HepG2 (cell line): Measurements from ENCODE around the gene TANGO6. TPM values are rescaled to one million over a fixed set of nuclear protein-coding genes. Genes with fewer than 3 reads are reported as not detected.

ENCODE experiments used
- ATAC-seq: fragments of 200-7000 bp; cut with Tn5 transposase; 3 replicates; pipeline ENCODE4 v1.9.1; 2020; ENCODE audit warnings: mild to moderate bottlenecking, moderate library complexity
- BruUV-seq: library from RNA; stranded (reverse); fragments of 400-500 nt; replicated peaks from 2 replicates; lab custom pipeline; 2021; lab: Mats Ljungman, UMichigan
- CTCF ChIA-PET: fragments of 300-600 bp; formaldehyde crosslinking; extraction: SDS; loops from one replicate; lab custom pipeline; 2021; ENCODE audit warnings: low total read pairs, inconsistent platforms, low intra/inter-chr PET ratio; lab: Yijun Ruan, JAX
- POLR2A ChIA-PET: fragments of 350-600 bp; sonication (Branson Sonifier 250); formaldehyde crosslinking; loops from one replicate; lab custom pipeline; 2020; ENCODE audit warnings: antibody characterized with exemption, inconsistent platforms; lab: Yijun Ruan, JAX
- DNase-seq: peaks from one replicate; pipeline ENCODE4 v3.0.0-alpha.2; 2015; ENCODE audit warnings: low spot score
- FAIRE-seq: peaks from 3 replicates; lab custom pipeline; 2011; peaks lifted over from hg19 to GRCh38; lab: Jason Lieb, UNC
- H2AFZ ChIP-seq: one replicate; pipeline ENCODE4 v1.6.1; 2011; ENCODE audit warnings: low read length, inconsistent platforms
- H3K27ac ChIP-seq: fragments of 300-600 bp; 3 replicates; pipeline ENCODE4 v1.8.0; 2011; ENCODE audit warnings: mixed run types, mild to moderate bottlenecking, mixed read lengths, low read length, inconsistent platforms; ENCODE audit not compliant: insufficient read depth; ENCODE audit errors: extremely low read length
- H3K27me3 ChIP-seq, 2 experiments: fragments of 200-600 bp in 1 of 2; 2 replicates in 1 of 2; 3 replicates in 1 of 2; pipeline versions ENCODE4 v1.6.0 to v1.8.0; 2011; ENCODE audit warnings: low read length in 2 of 2, mild to moderate bottlenecking in 2 of 2, moderate library complexity in 2 of 2, inconsistent platforms in 1 of 2; ENCODE audit not compliant: insufficient read depth in 2 of 2, control insufficient read depth in 1 of 2
- H3K36me3 ChIP-seq, 2 experiments: fragments of 200-600 bp in 1 of 2; replicated peaks in 1 of 2; 2 replicates in 1 of 2; 3 replicates in 1 of 2; pipeline versions ENCODE4 v1.5.1 to v1.8.0; 2011; ENCODE audit warnings: low read length in 2 of 2, inconsistent platforms in 1 of 2; ENCODE audit not compliant: insufficient read depth in 2 of 2, control insufficient read depth in 1 of 2
- H3K4me1 ChIP-seq: 2 replicates; pipeline ENCODE4 v1.5.1; 2012; ENCODE audit warnings: low read length, inconsistent platforms; ENCODE audit not compliant: insufficient read depth
- H3K4me2 ChIP-seq: 2 replicates; pipeline ENCODE4 v1.6.0; 2011; ENCODE audit warnings: low read depth, low read length, inconsistent platforms
- H3K4me3 ChIP-seq, 3 experiments: fragments of 200-600 bp in 1 of 3; sonication (generic), shearing (Covaris generic) in 1 of 3; replicated peaks in 1 of 3; 2 replicates each; pipeline ENCODE4 v1.5.1; 2011 to 2016; ENCODE audit warnings: low read length in 3 of 3, inconsistent platforms in 2 of 3, low read depth in 2 of 3, mild to moderate bottlenecking in 2 of 3, control low read depth in 1 of 3, mixed read lengths in 1 of 3; ENCODE audit not compliant: insufficient read depth in 1 of 3
- H3K79me2 ChIP-seq: one replicate; pipeline ENCODE4 v1.6.1; 2011; ENCODE audit warnings: low read length, inconsistent platforms; ENCODE audit not compliant: insufficient read depth
- H3K9ac ChIP-seq: 2 replicates; pipeline ENCODE4 v1.6.0; 2011; ENCODE audit warnings: mild to moderate bottlenecking, low read depth, low read length, inconsistent platforms; ENCODE audit not compliant: insufficient read depth
- H3K9me3 ChIP-seq: 2 replicates; pipeline ENCODE4 v1.5.1; 2012; ENCODE audit warnings: mild to moderate bottlenecking, low read length
- H4K20me1 ChIP-seq: 2 replicates; pipeline ENCODE4 v1.6.0; 2011; ENCODE audit warnings: inconsistent platforms, mild to moderate bottlenecking, low read length, moderate library complexity; ENCODE audit not compliant: insufficient read depth
- DNMT3B ChIP-seq: conservative IDR thresholded peaks from 2 replicates; pipeline ENCODE4 v1.6.1; 2016; ENCODE audit warnings: missing biosample characterization, control low read depth
- DR1 ChIP-seq: sonication (generic); formaldehyde crosslinking; IDR thresholded peaks from 2 replicates; pipeline ENCODE4 v1.8.0; 2021; ENCODE audit warnings: mild to moderate bottlenecking, missing genetic modification reagents, inconsistent platforms
- KLF16 ChIP-seq, 2 experiments: sonication (generic) in 1 of 2; formaldehyde crosslinking in 1 of 2; IDR thresholded peaks; 2 replicates each; pipeline versions ENCODE4 v1.6.1 to v1.8.0; 2016 to 2023; ENCODE audit warnings: missing genetic modification reagents in 2 of 2, missing compliant biosample characterization in 1 of 2
- KLF9 ChIP-seq: IDR thresholded peaks from 2 replicates; pipeline ENCODE4 v1.6.1; 2016; ENCODE audit warnings: low read depth
- PRDM10 ChIP-seq: sonication (generic); formaldehyde crosslinking; IDR thresholded peaks from 2 replicates; pipeline ENCODE4 v1.4.0; 2020; ENCODE audit warnings: low read depth, missing genetic modification reagents
- SNAPC5 ChIP-seq: sonication (generic); formaldehyde crosslinking; IDR thresholded peaks from 2 replicates; pipeline ENCODE4 v1.8.1; 2023; ENCODE audit warnings: mild to moderate bottlenecking, missing genetic modification reagents, borderline replicate concordance
- SOX6 ChIP-seq, 2 experiments: fragments of 450-650 bp in 1 of 2; sonication (generic) in 1 of 2; formaldehyde crosslinking in 1 of 2; IDR thresholded peaks; 2 replicates each; pipeline versions ENCODE4 v1.4.0 to v1.6.1; 2017 to 2020; ENCODE audit warnings: antibody characterized with exemption in 1 of 2, mild to moderate bottlenecking in 1 of 2, missing genetic modification reagents in 1 of 2
- TRAFD1 ChIP-seq: sonication (generic); formaldehyde crosslinking; IDR thresholded peaks from 2 replicates; pipeline ENCODE4 v1.5.1; 2020; ENCODE audit warnings: missing genetic modification reagents, mild to moderate bottlenecking, borderline replicate concordance
- ZBTB21 ChIP-seq: sonication (generic); formaldehyde crosslinking; IDR thresholded peaks from 2 replicates; pipeline ENCODE4 v1.4.0; 2020; ENCODE audit warnings: missing genetic modification reagents
- ZEB1 ChIP-seq: IDR thresholded peaks from 2 replicates; pipeline ENCODE4 v1.6.1; 2012; ENCODE audit warnings: mild to moderate bottlenecking, low read depth, inconsistent platforms; ENCODE audit not compliant: insufficient replicate concordance
- ZNF142 ChIP-seq: sonication (generic); formaldehyde crosslinking; IDR thresholded peaks from 2 replicates; pipeline ENCODE4 v1.4.0; 2020; ENCODE audit warnings: missing genetic modification reagents
- ZNF3 ChIP-seq: IDR thresholded peaks from 2 replicates; pipeline ENCODE4 v1.7.0; 2017; ENCODE audit warnings: inconsistent platforms
- ZNF468 ChIP-seq: sonication (generic); formaldehyde crosslinking; IDR thresholded peaks from 2 replicates; pipeline ENCODE4 v1.8.0; 2022; ENCODE audit warnings: mild to moderate bottlenecking, moderate library complexity, missing genetic modification reagents
- WGBS: methylation state at CpG from one replicate; pipeline ENCODE4 v1.1.6; 2017; ENCODE audit warnings: low lambda C conversion rate; 5-methylcytosine and 5-hydroxymethylcytosine counted together
- in situ Hi-C: cut with HindIII; loops from 2 replicates; pipeline ENCODE4 v1.10.0; 2017; ENCODE audit warnings: low pct_unique_long_range_greater_than_20kb; ENCODE audit not compliant: extremely low pct_ligation_motif_present
- intact Hi-C: fragments of 100-400 bp; cut with micrococcal nuclease; formaldehyde crosslinking; loops from one replicate; pipeline ENCODE4 v1.10.0; 2022; ENCODE audit not compliant: unreplicated experiment
- polyA plus RNA-seq, 8 experiments: library from polyadenylated mRNA; depleted of rRNA in 3 of 8; stranded (reverse) in 7 of 8; unstranded in 1 of 8; fragments of >200 nt; fragmentation: Illumina TruSeq in 4 of 8; extraction: Trizol in 4 of 8; gene quantifications; 2 replicates each; pipeline versions ENCODE4 v1.2.1 to v1.2.3, GENCODE V29; 2011 to 2016; ENCODE audit warnings: low read depth in 4 of 8, missing spikeins in 1 of 8, mixed read lengths in 1 of 8; ENCODE audit not compliant: insufficient read depth in 1 of 8
- total RNA-seq, 5 experiments: library from RNA; depleted of rRNA; stranded (reverse); fragments of >200 nt; fragmentation: Illumina TruSeq; extraction: Trizol; gene quantifications; 2 replicates each; pipeline ENCODE4 v1.2.3, GENCODE V29; 2016; ENCODE audit warnings: low read depth in 1 of 5

The TANGO6 gene
- total and polyA plus RNA-seq, 2 of the 13 experiments (the other 11 are each of a cell fraction or from before 2014, with no cell fraction given): 7.2 to 13.3 TPM

- H4K20me1 ChIP-seq: no peaks in the 10 kb centered on the region
- WGBS: 85% methylated on average over 6 of the region's 6 CpGs
- H2AFZ ChIP-seq: no peak overlapping the region
- DNase-seq (no peak), FAIRE-seq (no peak), ATAC-seq (no peak)
- H3K9ac ChIP-seq: no peak overlapping the region
- H3K4me3 ChIP-seq: no peak overlapping the region
- ChIA-PET POLR2A (no interaction called here), CTCF (no interaction called here)
- intact Hi-C loops: no loop called here
- H3K36me3 ChIP-seq: peaks cover 0 to 1% of the 10 kb centered on the region in 2 experiments; a peak in 3 of 5 replicates
- no peaks in the 10 kb centered on the region for H3K27me3 ChIP-seq
- peaks cover 12% of the 10 kb centered on the region for H3K4me1 ChIP-seq
- in situ Hi-C loops: no loop called here
- no peak overlapping the region for H3K27ac ChIP-seq
- no TSS peak for BruUV-seq
- H3K9me3 ChIP-seq: no peaks in the 10 kb centered on the region
- no peak overlapping the region for H3K4me2 ChIP-seq
- H3K79me2 ChIP-seq: no peaks in the 10 kb centered on the region
- TF ChIP-seq ZNF3 (CRISPR knock-in tag) (no peak), PRDM10 (CRISPR knock-in tag) (no peak), DR1 (CRISPR knock-in tag) (no peak), ZNF468 (no peak), SNAPC5 (no peak), SOX6 (IDR thresholded peaks at IDR 0.05) (no peak), SOX6 (CRISPR knock-in tag; IDR thresholded peaks at IDR 0.05) (no peak), ZNF142 (CRISPR knock-in tag) (no peak), KLF9 (CRISPR knock-in tag) (no peak), KLF16 (CRISPR knock-in tag; IDR thresholded peaks at IDR 0.05) (no peak), TRAFD1 (CRISPR knock-in tag) (no peak), ZEB1 (no peak), ZBTB21 (CRISPR knock-in tag) (no peak), DNMT3B (CRISPR knock-in tag) (no peak)
Observed at GRCh38 chr16:68883685-68884084, 40.4 kb downstream of the TANGO6 start.
